NOMO-1 treated with dmso at 0.1 percent for 144 hours (cell line): ENCODE data around the gene DHRSX.
"Not testable (repeated sequence)": the region's sequence is repeated elsewhere in the genome, so short reads cannot be mapped to it uniquely, and the experiment has no call there.

ENCODE experiments used
- DNase-seq: peaks from one replicate; lab custom pipeline; 2025; ENCODE audit not compliant: unreplicated experiment; lab: John Stamatoyannopoulos, UW

The DHRSX gene

GRCh38 chrX:2521092-2521926 is 20.5 kb upstream of the DHRSX start:
- DNase-seq = no peak

GRCh38 chrX:2520539-2520938 is 19.8 kb upstream of the DHRSX start:
- no peak for DNase-seq

- not testable (repeated sequence) for DNase-seq
These were observed 18.9 kb upstream of the DHRSX start for GRCh38 chrX:2519638-2520037.

GRCh38 chrX:2517055-2517454 is 16.3 kb upstream of the DHRSX start:
- DNase-seq = no peak

- no peak for DNase-seq
These were observed 15.8 kb upstream of the DHRSX start for GRCh38 chrX:2516623-2517022.

GRCh38 chrX:2514131-2514530 is 13.4 kb upstream of the DHRSX start:
- DNase-seq = no peak

- no peak for DNase-seq
These were observed 12.4 kb upstream of the DHRSX start for GRCh38 chrX:2513121-2513664.

GRCh38 chrX:2512501-2512900 is 11.7 kb upstream of the DHRSX start:
- DNase-seq = no peak

- no peak for DNase-seq
These were observed 10.6 kb upstream of the DHRSX start for GRCh38 chrX:2511326-2511725.

- no peak for DNase-seq
These were observed 8.0 kb upstream of the DHRSX start for GRCh38 chrX:2508648-2509335.

- no peak for DNase-seq
These were observed 7.3 kb upstream of the DHRSX start for GRCh38 chrX:2507904-2508627.

- DNase-seq = no peak
These were observed 6.4 kb upstream of the DHRSX start for GRCh38 chrX:2507196-2507595.

GRCh38 chrX:2505341-2505740 is 4.6 kb upstream of the DHRSX start:
- not testable (repeated sequence) for DNase-seq

GRCh38 chrX:2504706-2505332 is 4.0 kb upstream of the DHRSX start:
- DNase-seq = no peak

GRCh38 chrX:2503591-2504500 is 3.1 kb upstream of the DHRSX start:
- DNase-seq = no peak

GRCh38 chrX:2502668-2503519 is 2.1 kb upstream of the DHRSX start:
- no peak for DNase-seq

GRCh38 chrX:2502120-2502667 is 1.4 kb upstream of the DHRSX start:
- DNase-seq = no peak

GRCh38 chrX:2501559-2502102 is 855 bp upstream of the DHRSX start:
- no peak for DNase-seq
